ENCODE data around the gene CACNA2D4. TPM values are rescaled to one million over a fixed set of nuclear protein-coding genes. Genes with fewer than 3 reads are reported as not detected.

The CACNA2D4 gene
- total and polyA plus RNA-seq, 2 of the 13 experiments (the other 11 are each of a cell fraction or from before 2014, with no cell fraction given) = 14.2 to 136 TPM

GRCh38 chr12:1859643-1860042, 58.8 kb downstream of the CACNA2D4 start:
- Histone ChIP-seq H3K9me3 (ENCODE audit: low read length) (no peaks in the 10 kb centered on the region), H2AFZ (ENCODE audit: low read length) (no peak overlapping the region), H3K4me2 (ENCODE audit: low read depth, low read length) (no peak overlapping the region), H3K27me3 (ENCODE audit: control insufficient read depth in 1 of 2, insufficient read depth in 2 of 2, low read length in 2 of 2) (peaks cover 2 to 37% of the 10 kb centered on the region in 2 experiments; a peak in 3 of 5 replicates), H3K36me3 (replicated peaks in 1 of 2; ENCODE audit: control insufficient read depth in 1 of 2, insufficient read depth in 2 of 2, low read length in 2 of 2) (no peaks in the 10 kb centered on the region), H3K79me2 (ENCODE audit: insufficient read depth, low read length) (no peaks in the 10 kb centered on the region), H3K27ac (ENCODE audit: extremely low read length, insufficient read depth, low read length) (no peak overlapping the region), H4K20me1 (ENCODE audit: insufficient read depth, low read length) (no peaks in the 10 kb centered on the region), H3K4me3 (replicated peaks in 1 of 3; ENCODE audit: insufficient read depth in 1 of 3, low read depth in 2 of 3, low read length in 3 of 3) (no peak overlapping the region), H3K9ac (ENCODE audit: insufficient read depth, low read depth, low read length) (no peak overlapping the region), H3K4me1 (ENCODE audit: insufficient read depth, low read length) (0 out of 2 replicates have a peak, but pooled peaks cover 9% of the 10 kb centered on the region)
- no peak for FAIRE-seq
- in situ Hi-C loops (cut with HindIII; ENCODE audit: extremely low pct_ligation_motif_present, low pct_unique_long_range_greater_than_20kb) (no loop called here), intact Hi-C loops (cut with micrococcal nuclease; ENCODE audit: unreplicated experiment) (loop anchor here (1.0 kb wide), 1 partner anchor 17 kb away; no protein-coding TSS in a partner anchor)
- ATAC-seq = no peak
- ChIA-PET CTCF (ENCODE audit: low intra/inter-chr PET ratio, low total read pairs) (no interaction called here), POLR2A (no interaction called here)
- BruUV-seq (replicated peaks) = no TSS peak
- DNase-seq (ENCODE audit: low spot score) = no peak
- 18% methylated on average over 7 of the region's 7 CpGs for WGBS (ENCODE audit: low lambda C conversion rate)
- TF ChIP-seq ZNF354B (CRISPR knock-in tag; IDR thresholded peaks at IDR 0.05) (no peak), BHLHE40 (IDR thresholded peaks at IDR 0.05; ENCODE audit: low read length) (no peak), SSRP1 (CRISPR knock-in tag; IDR thresholded peaks at IDR 0.05) (no peak), ZBTB10 (CRISPR knock-in tag; IDR thresholded peaks at IDR 0.05; ENCODE audit: borderline replicate concordance) (no peak), KDM6A (CRISPR knock-in tag; IDR thresholded peaks at IDR 0.05; ENCODE audit: low read depth) (no peak), SP5 (CRISPR knock-in tag; IDR thresholded peaks at IDR 0.05; ENCODE audit: borderline replicate concordance, low read depth) (no peak), TFDP1 (CRISPR knock-in tag; IDR thresholded peaks at IDR 0.05; ENCODE audit: borderline replicate concordance) (no peak), SCMH1 (CRISPR knock-in tag; IDR thresholded peaks at IDR 0.05; ENCODE audit: borderline replicate concordance) (no peak), ZFP82 (CRISPR knock-in tag; IDR thresholded peaks at IDR 0.05; ENCODE audit: borderline replicate concordance) (no peak), AGO2 (optimal IDR thresholded peaks at IDR 0.05; ENCODE audit: low read depth, low read length) (no peak), ZNF773 (CRISPR knock-in tag; IDR thresholded peaks at IDR 0.05; ENCODE audit: borderline replicate concordance) (no peak), POGZ (CRISPR knock-in tag; IDR thresholded peaks at IDR 0.05) (no peak)
- TF ChIP-seq, protein P1, sequence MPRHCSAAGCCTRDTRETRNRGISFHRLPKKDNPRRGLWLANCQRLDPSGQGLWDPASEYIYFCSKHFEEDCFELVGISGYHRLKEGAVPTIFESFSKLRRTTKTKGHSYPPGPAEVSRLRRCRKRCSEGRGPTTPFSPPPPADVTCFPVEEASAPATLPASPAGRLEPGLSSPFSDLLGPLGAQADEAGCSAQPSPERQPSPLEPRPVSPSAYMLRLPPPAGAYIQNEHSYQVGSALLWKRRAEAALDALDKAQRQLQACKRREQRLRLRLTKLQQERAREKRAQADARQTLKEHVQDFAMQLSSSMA (CRISPR knock-in tag; IDR thresholded peaks at IDR 0.05) = no peak
- TF ChIP-seq, protein P2, sequence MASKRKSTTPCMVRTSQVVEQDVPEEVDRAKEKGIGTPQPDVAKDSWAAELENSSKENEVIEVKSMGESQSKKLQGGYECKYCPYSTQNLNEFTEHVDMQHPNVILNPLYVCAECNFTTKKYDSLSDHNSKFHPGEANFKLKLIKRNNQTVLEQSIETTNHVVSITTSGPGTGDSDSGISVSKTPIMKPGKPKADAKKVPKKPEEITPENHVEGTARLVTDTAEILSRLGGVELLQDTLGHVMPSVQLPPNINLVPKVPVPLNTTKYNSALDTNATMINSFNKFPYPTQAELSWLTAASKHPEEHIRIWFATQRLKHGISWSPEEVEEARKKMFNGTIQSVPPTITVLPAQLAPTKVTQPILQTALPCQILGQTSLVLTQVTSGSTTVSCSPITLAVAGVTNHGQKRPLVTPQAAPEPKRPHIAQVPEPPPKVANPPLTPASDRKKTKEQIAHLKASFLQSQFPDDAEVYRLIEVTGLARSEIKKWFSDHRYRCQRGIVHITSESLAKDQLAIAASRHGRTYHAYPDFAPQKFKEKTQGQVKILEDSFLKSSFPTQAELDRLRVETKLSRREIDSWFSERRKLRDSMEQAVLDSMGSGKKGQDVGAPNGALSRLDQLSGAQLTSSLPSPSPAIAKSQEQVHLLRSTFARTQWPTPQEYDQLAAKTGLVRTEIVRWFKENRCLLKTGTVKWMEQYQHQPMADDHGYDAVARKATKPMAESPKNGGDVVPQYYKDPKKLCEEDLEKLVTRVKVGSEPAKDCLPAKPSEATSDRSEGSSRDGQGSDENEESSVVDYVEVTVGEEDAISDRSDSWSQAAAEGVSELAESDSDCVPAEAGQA (IDR thresholded peaks at IDR 0.05; ENCODE audit: low read depth) = no peak
- TF ChIP-seq, protein P2 (CRISPR knock-in tag; IDR thresholded peaks at IDR 0.05; ENCODE audit: borderline replicate concordance) = no peak
